Neuronal stem cell (in vitro differentiated cells): Measurements from ENCODE around the gene FHL3.

ENCODE experiments used
- DNase-seq: peaks from one replicate; pipeline ENCODE4 v3.0.0-alpha.2; 2013; ENCODE audit warnings: low spot score
- H2AFZ ChIP-seq: one replicate; pipeline ENCODE4 v1.6.1; 2013; ENCODE audit warnings: mild to moderate bottlenecking, low read length, inconsistent platforms
- H2AK5ac ChIP-seq: 2 replicates; pipeline ENCODE4 v1.6.1; 2013; ENCODE audit warnings: low read depth, mild to moderate bottlenecking, inconsistent platforms, low read length, moderate library complexity, mixed read lengths
- H2BK120ac ChIP-seq: 2 replicates; pipeline ENCODE4 v1.6.1; 2013; ENCODE audit warnings: low read depth, mild to moderate bottlenecking, inconsistent platforms, low read length, moderate library complexity, mixed read lengths
- H2BK12ac ChIP-seq: one replicate; pipeline ENCODE4 v1.6.1; 2013; ENCODE audit warnings: low read length, inconsistent platforms
- H2BK15ac ChIP-seq: 2 replicates; pipeline ENCODE4 v1.6.1; 2013; ENCODE audit warnings: mild to moderate bottlenecking, low read length, inconsistent platforms, mixed read lengths
- H2BK5ac ChIP-seq: one replicate; pipeline ENCODE4 v1.6.1; 2013; ENCODE audit warnings: inconsistent platforms, mild to moderate bottlenecking, low read length, moderate library complexity
- H3K14ac ChIP-seq: one replicate; pipeline ENCODE4 v1.6.1; 2013; ENCODE audit warnings: low read length, inconsistent platforms
- H3K18ac ChIP-seq: 2 replicates; pipeline ENCODE4 v1.6.1; 2013; ENCODE audit warnings: low read length, inconsistent platforms
- H3K23ac ChIP-seq: 2 replicates; pipeline ENCODE4 v1.6.1; 2013; ENCODE audit warnings: low read depth, mild to moderate bottlenecking, mixed read lengths, low read length, inconsistent platforms; ENCODE audit not compliant: poor library complexity
- H3K27ac ChIP-seq: replicated peaks from 3 replicates; pipeline ENCODE4 v1.5.1; 2013; ENCODE audit warnings: low read length, inconsistent platforms
- H3K27me3 ChIP-seq, 3 experiments: 2 replicates each; pipeline ENCODE4 v1.6.1; 2013; ENCODE audit warnings: low read length in 3 of 3, mild to moderate bottlenecking in 2 of 3, inconsistent platforms in 1 of 3, low read depth in 1 of 3, mixed read lengths in 1 of 3, moderate library complexity in 1 of 3; ENCODE audit not compliant: control insufficient read depth in 3 of 3, insufficient read depth in 3 of 3
- H3K36me3 ChIP-seq, 2 donors: replicated peaks in 1 of 2; 2 replicates each; pipeline ENCODE4 v1.6.1; 2013; ENCODE audit warnings: low read length in 2 of 2; ENCODE audit not compliant: control insufficient read depth in 2 of 2, insufficient read depth in 2 of 2
- H3K4ac ChIP-seq: 2 replicates; pipeline ENCODE4 v1.6.1; 2013; ENCODE audit warnings: inconsistent platforms, mild to moderate bottlenecking, low read length, moderate library complexity
- H3K4me1 ChIP-seq, 2 donors: 1 replicate in 1 of 2; 2 replicates in 1 of 2; pipeline ENCODE4 v1.6.1; 2013; ENCODE audit warnings: low read length in 2 of 2, low read depth in 1 of 2; ENCODE audit not compliant: control insufficient read depth in 2 of 2, insufficient read depth in 1 of 2
- H3K4me2 ChIP-seq: one replicate; pipeline ENCODE4 v1.6.1; 2013; ENCODE audit warnings: mild to moderate bottlenecking, low read length, inconsistent platforms; ENCODE audit not compliant: insufficient read depth, poor library complexity, severe bottlenecking
- H3K4me3 ChIP-seq, 2 donors: 2 replicates each; pipeline ENCODE4 v1.5.1; 2013; ENCODE audit warnings: low read length in 2 of 2, mild to moderate bottlenecking in 2 of 2, inconsistent platforms in 1 of 2, moderate library complexity in 1 of 2
- H3K79me1 ChIP-seq: one replicate; pipeline ENCODE4 v1.6.1; 2013; ENCODE audit warnings: low read depth, mild to moderate bottlenecking, inconsistent platforms, low read length, moderate library complexity
- H3K9ac ChIP-seq: one replicate; pipeline ENCODE4 v1.6.1; 2013; ENCODE audit warnings: mild to moderate bottlenecking, low read depth, low read length, inconsistent platforms; ENCODE audit not compliant: poor library complexity
- H3K9me3 ChIP-seq, 2 donors: replicated peaks in 1 of 2; 2 replicates each; pipeline versions ENCODE3 to v1.6.1; 2013; ENCODE audit warnings: low read length in 2 of 2, mild to moderate bottlenecking in 2 of 2, inconsistent platforms in 1 of 2, low read depth in 1 of 2, mixed read lengths in 1 of 2, moderate library complexity in 1 of 2; ENCODE audit not compliant: control insufficient read depth in 2 of 2, insufficient read depth in 1 of 2
- H4K8ac ChIP-seq: one replicate; pipeline ENCODE4 v1.6.1; 2013; ENCODE audit warnings: low read depth, mild to moderate bottlenecking, inconsistent platforms, low read length, moderate library complexity
- H4K91ac ChIP-seq: one replicate; pipeline ENCODE4 v1.6.1; 2013; ENCODE audit warnings: low read length, low read depth, mild to moderate bottlenecking, inconsistent platforms; ENCODE audit not compliant: poor library complexity
- WGBS, 2 donors: extraction: QIAGEN DNeasy Blood & Tissue Kit; methylation state at CpG; one replicate each; pipeline ENCODE4 v1.1.7; 2013; ENCODE audit warnings: missing lambda C conversion rate in 2 of 2, mixed read lengths in 1 of 2; ENCODE audit not compliant: insufficient read length in 2 of 2, insufficient replicate concordance in 1 of 2; ENCODE audit errors: extremely low coverage in 2 of 2; 5-methylcytosine and 5-hydroxymethylcytosine counted together

FHL3 gene

DNA sequence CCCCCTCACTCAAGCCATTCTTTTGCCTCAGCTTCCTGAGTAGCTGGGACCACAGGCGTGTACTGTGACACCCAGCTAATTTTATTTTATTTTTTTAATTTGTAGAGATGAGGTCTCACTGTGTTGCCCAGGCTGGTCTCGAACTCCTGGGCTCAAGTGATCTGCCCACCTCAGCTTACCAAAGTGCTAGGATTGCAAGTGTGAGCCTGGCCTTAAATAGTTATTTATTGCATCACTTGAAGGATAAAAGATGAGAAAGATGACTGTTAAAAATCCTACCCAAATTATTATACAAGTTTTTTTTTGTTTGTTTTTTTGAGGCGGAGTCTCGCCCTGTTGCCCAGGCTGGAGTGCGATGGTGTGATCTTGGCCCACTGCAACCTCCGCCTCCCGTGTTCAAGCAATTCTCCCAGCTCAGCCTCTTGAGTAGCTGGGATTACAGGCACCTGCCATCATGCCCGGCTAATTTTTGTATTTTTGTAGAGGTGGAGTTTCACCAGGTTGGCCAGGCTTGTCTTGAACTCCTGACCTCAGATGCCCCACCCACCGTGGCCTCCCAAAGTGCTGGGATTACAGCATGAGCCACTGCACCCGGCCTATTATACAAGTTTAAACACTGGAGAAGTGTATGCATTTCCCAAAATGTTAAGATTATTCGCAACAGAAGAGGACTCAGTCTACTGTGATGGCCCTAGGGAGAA lies 9.6 kb upstream of the FHL3 start:
- H3K18ac ChIP-seq = no peak overlapping the region
- no peak overlapping the region for H2BK12ac ChIP-seq
- peaks cover 3 to 6% of the 10 kb centered on the region in 2 donors for H3K4me1 ChIP-seq
- no peaks in the 10 kb centered on the region for H3K9me3 ChIP-seq
- H3K36me3 ChIP-seq = peaks cover 14 to 59% of the 10 kb centered on the region in 2 donors
- H4K8ac ChIP-seq = no peak overlapping the region
- H3K14ac ChIP-seq = no peak overlapping the region
- no peak overlapping the region for H2BK15ac ChIP-seq
- H3K4me3 ChIP-seq = no peak overlapping the region
- H3K4ac ChIP-seq = no peak overlapping the region
- no peak overlapping the region for H2AK5ac ChIP-seq
- H3K27me3 ChIP-seq = no peaks in the 10 kb centered on the region
- no peak overlapping the region for H4K91ac ChIP-seq
- no peak for DNase-seq
- no peak overlapping the region for H2AFZ ChIP-seq
- no peak overlapping the region for H3K23ac ChIP-seq
- no peak overlapping the region for H3K27ac ChIP-seq
- H3K4me2 ChIP-seq = no peak overlapping the region
- H3K79me1 ChIP-seq = no peaks in the 10 kb centered on the region
- no peak overlapping the region for H2BK120ac ChIP-seq
- no CpG with 5 or more reads among the region's 11 CpGs for WGBS, 2 donors
- H2BK5ac ChIP-seq = no peak overlapping the region
- H3K9ac ChIP-seq = no peak overlapping the region

DNA sequence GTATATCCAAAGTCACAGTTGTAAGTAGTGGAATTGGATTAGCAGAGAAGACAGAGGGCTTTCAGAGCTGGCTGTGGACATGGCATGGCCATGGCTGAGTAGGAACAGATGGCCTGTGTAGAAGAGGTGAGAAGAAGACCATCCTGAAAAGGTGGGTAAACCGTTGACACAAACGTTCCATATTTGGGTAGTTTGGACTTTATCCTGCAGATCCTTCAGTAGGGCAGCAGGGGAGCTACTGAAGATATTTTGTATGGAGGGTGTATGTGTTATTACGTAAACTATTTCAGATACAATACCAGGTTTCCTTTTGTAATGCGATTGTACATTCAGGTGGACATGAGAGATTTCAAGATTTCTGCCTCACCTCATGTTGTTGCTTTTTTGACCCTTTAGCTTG lies 8.9 kb upstream of the FHL3 start:
- Histone ChIP-seq H3K9me3 (no peaks in the 10 kb centered on the region), H3K79me1 (no peaks in the 10 kb centered on the region), H2BK15ac (no peak overlapping the region)

DNA sequence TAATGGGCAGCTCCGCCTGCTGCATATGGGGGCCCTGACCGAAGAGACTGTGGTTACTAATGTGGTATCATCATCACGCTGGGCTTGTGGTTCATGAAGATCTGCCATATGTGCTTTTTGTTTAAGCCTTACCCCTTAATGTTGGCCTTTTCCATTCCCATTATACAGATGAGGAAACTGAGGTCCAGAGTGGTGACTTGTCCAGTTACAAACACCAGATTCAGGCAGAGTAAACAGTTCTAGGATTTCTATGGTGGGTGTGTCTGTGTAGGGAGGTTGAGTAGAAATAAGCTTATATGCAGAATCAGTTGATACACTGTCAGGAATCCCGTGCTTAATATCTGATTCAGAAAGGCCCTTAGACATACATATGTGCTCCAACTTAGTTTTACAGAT lies 7.9 kb upstream of the FHL3 start:
- Histone ChIP-seq H3K4me2 (peak overlapping the region; percentile 90), H4K91ac (no peak overlapping the region), H3K4me3 (peak overlapping the region; percentile 81 to 93), H3K36me3 (peaks cover 8 to 43% of the 10 kb centered on the region in 2 donors), H2BK120ac (no peak overlapping the region), H3K4ac (no peak overlapping the region), H3K4me1 (peaks cover 8 to 10% of the 10 kb centered on the region in 2 donors), H3K9me3 (no peaks in the 10 kb centered on the region), H2BK5ac (no peak overlapping the region), H3K18ac (no peak overlapping the region), H2BK12ac (no peak overlapping the region), H2AK5ac (no peak overlapping the region), H2AFZ (peak overlapping the region; percentile 97), H3K27me3 (no peaks in the 10 kb centered on the region), H3K79me1 (no peaks in the 10 kb centered on the region), H3K27ac (no peak overlapping the region), H3K23ac (no peak overlapping the region), H4K8ac (no peak overlapping the region), H3K14ac (no peak overlapping the region), H2BK15ac (no peak overlapping the region), H3K9ac (no peak overlapping the region)
- no CpG with 5 or more reads among the region's 4 CpGs for WGBS, 2 donors
- no peak for DNase-seq

More for the DNA sequence above, 8.9 kb upstream of the FHL3 start:
- Histone ChIP-seq H3K4me2 (no peak overlapping the region), H3K36me3 (peaks cover 12 to 52% of the 10 kb centered on the region in 2 donors), H3K18ac (no peak overlapping the region), H3K14ac (no peak overlapping the region), H2BK120ac (no peak overlapping the region), H3K4me3 (no peak overlapping the region), H3K27me3 (no peaks in the 10 kb centered on the region), H3K4ac (no peak overlapping the region), H3K27ac (no peak overlapping the region), H2BK5ac (no peak overlapping the region), H3K4me1 (peaks cover 3 to 6% of the 10 kb centered on the region in 2 donors), H3K9ac (no peak overlapping the region), H4K91ac (no peak overlapping the region), H2BK12ac (no peak overlapping the region), H4K8ac (no peak overlapping the region), H2AK5ac (no peak overlapping the region), H2AFZ (no peak overlapping the region), H3K23ac (no peak overlapping the region)
- whole genome bisulfite sequencing, 2 donors = no CpG with 5 or more reads among the region's 4 CpGs
- DNase-seq = no peak

DNA sequence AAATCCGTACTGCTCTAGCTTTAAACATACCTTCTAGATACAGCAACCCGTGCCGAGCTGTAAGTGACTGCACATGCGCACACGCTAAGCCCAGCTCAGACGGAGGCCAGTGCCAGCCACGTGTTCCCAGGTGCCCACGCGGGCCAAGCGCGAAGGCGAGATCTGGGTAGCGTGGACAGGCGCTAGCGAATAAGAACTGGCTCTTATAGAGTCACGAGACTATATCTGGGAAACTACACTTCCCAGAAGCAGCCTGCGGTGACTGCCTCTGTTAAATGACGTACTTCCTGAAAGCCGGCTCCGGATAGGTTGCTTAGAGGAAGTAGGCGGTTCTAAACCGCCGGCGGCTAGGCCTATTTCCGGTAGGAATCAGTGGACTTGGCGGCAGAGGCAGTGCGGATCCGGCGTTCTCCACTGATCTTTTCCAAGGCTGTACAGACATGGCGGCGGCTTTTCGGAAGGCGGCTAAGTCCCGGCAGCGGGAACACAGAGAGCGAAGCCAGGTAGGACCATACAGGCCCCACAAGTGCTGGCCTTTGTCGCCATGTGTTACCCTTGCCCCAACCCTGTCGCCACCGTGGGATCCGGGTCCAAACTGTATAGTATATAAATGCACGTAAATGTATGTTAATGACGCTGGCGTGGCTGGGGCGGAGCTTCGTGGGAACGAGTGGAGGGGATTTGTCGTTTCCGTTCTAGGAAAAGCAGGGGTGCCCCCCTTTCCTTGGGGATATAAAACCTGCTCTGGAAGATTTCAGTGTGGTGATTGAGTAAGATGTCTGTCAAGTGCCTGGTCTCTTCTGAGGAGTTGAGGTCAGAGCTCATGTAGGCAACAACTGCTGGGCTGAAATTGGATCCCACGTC lies 7.3 kb upstream of the FHL3 start, which contains the start of gene UTP11:
Gene UTP11 (plus strand): TSS at position 372 of the 864 bp plus-strand sequence. CDS start 69 bp downstream, at position 441.
- Histone ChIP-seq H3K4me3 (peak within 1 kb of the TSS; percentile 81 to 93), H3K36me3 (peaks cover 4 to 36% of the 10 kb centered on the region in 2 donors), H3K14ac (peak within 1 kb of the TSS; percentile 85), H2BK15ac (no peak within 1 kb of the TSS), H2AK5ac (peak within 1 kb of the TSS; percentile 29), H3K9me3 (no peaks in the 10 kb centered on the region), H3K9ac (peak within 1 kb of the TSS; percentile 93), H2BK5ac (no peak within 1 kb of the TSS), H2AFZ (peak within 1 kb of the TSS; percentile 97), H3K79me1 (no peaks in the 10 kb centered on the region), H3K4me1 (peaks cover 8 to 10% of the 10 kb centered on the region in 2 donors), H3K27ac (peak within 1 kb of the TSS; percentile 79), H2BK120ac (no peak within 1 kb of the TSS), H3K27me3 (no peaks in the 10 kb centered on the region), H3K23ac (peak within 1 kb of the TSS; percentile 82), H3K18ac (peak within 1 kb of the TSS; percentile 93), H3K4me2 (peak within 1 kb of the TSS; percentile 90), H2BK12ac (no peak within 1 kb of the TSS), H3K4ac (no peak within 1 kb of the TSS), H4K91ac (no peak within 1 kb of the TSS), H4K8ac (no peak within 1 kb of the TSS)
- DNase-seq = peak; percentile 96
- no CpG with 5 or more reads among the region's 49 CpGs for WGBS, 2 donors
